Lung microvascular endothelial cell (primary cell): ENCODE measurements around the gene BDH1. TPM values are rescaled to one million over a fixed set of nuclear protein-coding genes. Genes with fewer than 3 reads are reported as not detected.
"Not testable (repeated sequence)": the region's sequence is repeated elsewhere in the genome, so short reads cannot be mapped to it uniquely, and the experiment has no call there.

Experiments used
- DNase-seq, 2 donors: peaks; one replicate each; pipeline versions ENCODE4 v3.0.0 to v3.0.0-alpha.2; 2010; ENCODE audit warnings: low read depth in 2 of 2
- total RNA-seq: library from RNA; depleted of rRNA; stranded (reverse); fragments of >200 nt; gene quantifications from 2 replicates; pipeline ENCODE4 v1.2.1, GENCODE V29; 2014

BDH1 gene
- total RNA-seq, 1 donor from 2014 or later, result 1.6 TPM

DNA sequence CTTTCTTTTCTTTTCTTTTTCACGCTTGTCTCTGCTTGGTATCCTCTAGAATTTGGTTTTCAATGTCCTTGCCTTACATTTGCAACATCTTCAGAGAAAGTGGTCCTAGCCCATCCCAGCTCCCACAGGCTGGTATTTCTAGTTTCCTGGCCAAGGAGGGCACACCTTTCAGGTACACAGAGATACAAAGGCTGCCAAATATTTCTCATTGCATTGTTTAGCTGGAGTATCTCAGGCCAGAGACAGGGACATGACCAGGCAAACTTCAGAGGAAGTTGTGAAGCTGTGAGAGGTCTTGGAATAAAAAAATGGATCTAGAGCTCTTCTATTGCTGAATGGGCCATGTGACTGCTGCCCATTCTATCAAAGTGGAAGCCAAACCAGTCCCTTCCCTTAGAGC is 68.9 kb downstream of the BDH1 start:
- no peak for DNase-seq

GRCh38 chr3:197485143-197485542 is 70.6 kb downstream of the BDH1 start:
- no peak for DNase-seq

DNA sequence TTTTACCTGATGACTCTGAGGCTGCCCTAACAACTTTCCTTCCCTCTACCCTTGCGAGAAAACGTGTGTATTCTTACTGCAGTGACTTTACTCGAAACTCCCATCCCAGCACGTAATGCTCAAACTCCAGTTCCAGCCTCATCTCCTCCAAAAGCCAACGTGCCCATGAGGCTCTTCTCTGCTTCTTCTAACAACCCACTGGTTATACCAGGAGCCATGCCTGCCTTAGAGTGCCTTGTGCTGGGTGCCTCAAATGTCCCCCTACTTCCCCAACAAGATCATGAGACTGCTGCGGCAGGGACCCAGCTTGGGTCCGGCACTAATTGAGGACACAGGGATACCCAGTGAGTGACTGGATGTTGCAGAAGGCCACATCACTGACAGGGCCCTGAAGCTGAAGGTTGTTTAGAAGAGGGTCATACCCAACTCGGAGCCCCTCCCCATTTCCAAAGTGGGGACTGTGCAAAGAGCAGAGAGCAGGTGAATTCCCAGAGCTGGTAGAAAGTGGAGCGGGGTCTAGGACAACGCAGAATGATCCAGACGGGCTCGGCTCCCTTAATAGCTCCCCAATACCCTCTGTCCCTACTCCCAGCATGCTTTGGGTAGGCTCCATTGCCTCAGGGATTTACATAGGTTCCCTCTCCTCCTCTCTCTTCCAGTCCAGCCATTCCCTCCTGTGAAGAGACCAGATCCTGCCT is 71.4 kb downstream of the BDH1 start:
- no peak for DNase-seq

DNA sequence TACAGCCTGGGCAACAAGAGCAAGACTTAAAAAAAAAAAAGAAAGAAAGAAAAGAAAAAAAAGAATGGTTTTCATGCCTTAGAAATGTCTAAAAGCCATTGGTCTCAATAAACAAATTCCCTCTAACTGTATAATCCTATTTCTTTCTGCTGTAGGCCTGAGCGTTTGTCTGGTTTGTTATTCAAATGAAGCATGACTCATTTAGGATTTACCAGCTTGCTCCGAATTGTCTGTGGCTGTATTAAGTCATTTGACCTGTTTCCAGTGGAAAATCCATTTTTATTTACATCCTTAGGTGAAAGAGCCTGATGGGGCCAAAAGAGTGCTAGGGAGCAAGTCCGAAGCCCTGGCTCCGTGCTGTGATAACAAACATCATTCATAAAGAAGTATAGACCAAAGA is 73.8 kb downstream of the BDH1 start:
- peak; percentile 56 to 77 for DNase-seq

DNA sequence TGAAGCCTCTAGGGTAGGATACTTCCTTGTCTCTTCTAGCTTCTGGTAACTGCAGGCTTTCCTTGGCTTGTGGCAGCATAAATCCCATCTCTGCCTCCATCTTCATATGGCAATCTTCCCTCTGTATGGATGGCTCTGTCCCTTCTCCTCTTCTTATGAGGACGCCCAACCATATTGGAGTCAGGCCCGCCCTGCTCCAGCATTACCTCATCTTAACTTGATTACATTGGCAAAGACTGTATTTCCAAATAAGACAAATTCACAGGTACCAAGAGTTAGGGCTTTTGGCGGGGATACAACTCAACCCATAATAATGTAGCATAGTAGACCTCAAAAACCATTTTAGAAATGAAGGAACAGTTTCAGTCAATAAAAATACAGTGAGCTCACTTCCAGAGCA is 75.4 kb downstream of the BDH1 start:
- DNase-seq, result no peak

DNA sequence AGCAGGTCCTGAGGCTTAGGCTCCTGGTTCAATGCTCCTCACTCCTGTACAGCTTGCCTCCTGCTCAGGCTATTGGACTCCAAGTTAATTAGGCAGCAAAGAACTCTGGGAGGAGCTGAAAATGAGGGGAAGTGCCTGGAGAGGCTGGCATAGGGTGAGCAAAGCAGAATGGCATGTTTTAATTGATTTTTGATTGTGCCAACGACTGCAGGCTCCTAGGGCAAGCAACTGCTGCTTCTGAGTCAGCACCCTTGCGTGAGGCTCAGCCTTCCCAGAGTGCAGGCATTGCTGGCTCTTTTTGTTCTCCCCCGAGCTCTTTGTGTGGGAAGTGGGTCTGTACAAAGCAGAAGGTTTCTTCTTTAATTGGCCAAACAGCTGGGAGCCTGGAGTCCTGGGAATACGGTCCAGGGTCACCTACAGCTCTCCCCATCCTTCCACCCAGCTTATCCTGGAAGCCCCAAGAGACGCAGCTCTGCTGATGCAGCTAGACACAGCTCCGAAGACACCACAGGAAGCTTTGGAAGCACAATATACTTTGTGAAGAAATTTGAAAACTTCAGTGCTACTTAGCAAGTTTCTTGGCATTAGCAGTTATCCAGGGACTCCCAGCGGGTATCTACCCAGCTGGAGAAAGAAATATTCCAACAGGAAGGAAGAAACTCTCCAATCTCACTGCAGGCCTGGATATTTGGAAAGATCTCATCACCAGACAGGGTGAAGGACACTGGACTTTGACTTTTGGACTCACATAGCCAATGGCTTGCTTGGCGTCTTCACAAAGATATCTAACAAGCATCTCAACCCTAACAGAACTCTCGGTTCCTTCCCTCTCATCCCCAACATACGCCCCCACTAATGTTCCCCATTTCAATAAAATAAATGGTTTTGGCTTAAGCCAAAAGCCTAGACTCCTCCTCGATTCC is 76.8 kb downstream of the BDH1 start:
- peak in 1 of 2 donors; percentile 55 for DNase-seq

DNA sequence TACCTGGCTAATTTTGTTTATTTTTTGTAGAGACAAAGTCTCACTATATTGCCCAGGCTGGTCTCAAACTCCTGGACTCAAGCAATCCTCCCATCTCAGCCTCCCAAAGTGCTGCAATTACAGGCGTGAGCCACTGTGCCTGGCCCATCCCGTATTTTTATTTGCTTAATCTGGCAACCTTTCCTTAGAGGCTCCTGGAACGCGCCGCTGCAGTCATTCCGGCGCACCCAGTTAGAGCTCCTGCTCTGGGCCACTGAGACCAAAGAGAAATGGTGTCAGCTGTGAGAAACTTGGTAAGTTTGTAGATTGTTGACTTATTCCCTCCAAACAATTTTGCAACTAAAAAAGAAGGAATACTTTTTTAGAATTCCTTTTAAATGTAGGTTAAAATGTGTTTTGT is 78.0 kb downstream of the BDH1 start:
- not testable (repeated sequence) for DNase-seq

GRCh38 chr3:197475997-197476525 is 79.7 kb downstream of the BDH1 start:
- peak in 1 of 2 donors; percentile 53 for DNase-seq

GRCh38 chr3:197475514-197475913 is 80.3 kb downstream of the BDH1 start:
- no peak for DNase-seq

- DNase-seq, result no peak
Observed at GRCh38 chr3:197472151-197472550, 83.6 kb downstream of the BDH1 start.

DNA sequence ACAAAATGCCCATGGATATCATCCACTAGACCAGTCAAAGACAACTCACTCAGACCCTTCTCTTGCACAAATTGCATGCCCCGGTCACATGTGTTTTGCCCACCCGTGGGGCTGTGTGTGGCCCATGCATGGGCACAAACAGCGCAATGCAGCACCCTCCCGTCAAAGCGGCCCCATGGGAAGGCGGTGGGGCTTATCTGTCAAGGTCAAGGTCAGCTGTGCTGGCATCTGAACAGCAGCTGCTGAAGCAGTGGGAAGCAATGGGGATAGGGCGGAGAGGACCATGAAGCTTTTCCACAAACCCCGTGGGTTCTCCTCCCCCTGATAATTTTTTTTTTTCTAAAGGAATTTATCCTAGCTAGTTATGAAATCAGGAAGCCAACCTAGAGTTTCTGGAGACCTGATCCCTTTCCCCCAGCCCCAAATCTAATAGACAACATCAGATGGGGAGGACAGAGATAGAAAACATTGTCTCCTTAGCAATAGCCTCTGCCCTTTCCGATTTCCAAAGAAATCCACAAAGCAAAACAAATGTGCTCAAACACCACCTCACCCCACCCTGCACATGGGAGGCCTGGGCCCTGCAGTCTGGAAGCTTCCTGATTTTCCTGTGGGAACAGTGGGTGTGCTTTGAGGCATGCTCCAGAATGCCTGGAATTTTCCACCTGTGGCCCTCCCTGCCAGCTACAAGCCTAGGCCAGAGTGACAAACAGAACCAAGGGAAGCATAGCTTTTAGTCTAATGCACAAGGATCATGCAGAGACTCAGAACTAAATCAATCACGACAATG is 84.4 kb downstream of the BDH1 start:
- peak in 1 of 2 donors; percentile 77 for DNase-seq

GRCh38 chr3:197468866-197469382 is 86.8 kb downstream of the BDH1 start:
- peak in 1 of 2 donors; percentile 42 for DNase-seq

- DNase-seq, result no peak
Observed at GRCh38 chr3:197468167-197468566, 87.6 kb downstream of the BDH1 start.

- DNase-seq, result peak; percentile 55 to 77
Observed at GRCh38 chr3:197466586-197467399, 89.0 kb downstream of the BDH1 start.

DNA sequence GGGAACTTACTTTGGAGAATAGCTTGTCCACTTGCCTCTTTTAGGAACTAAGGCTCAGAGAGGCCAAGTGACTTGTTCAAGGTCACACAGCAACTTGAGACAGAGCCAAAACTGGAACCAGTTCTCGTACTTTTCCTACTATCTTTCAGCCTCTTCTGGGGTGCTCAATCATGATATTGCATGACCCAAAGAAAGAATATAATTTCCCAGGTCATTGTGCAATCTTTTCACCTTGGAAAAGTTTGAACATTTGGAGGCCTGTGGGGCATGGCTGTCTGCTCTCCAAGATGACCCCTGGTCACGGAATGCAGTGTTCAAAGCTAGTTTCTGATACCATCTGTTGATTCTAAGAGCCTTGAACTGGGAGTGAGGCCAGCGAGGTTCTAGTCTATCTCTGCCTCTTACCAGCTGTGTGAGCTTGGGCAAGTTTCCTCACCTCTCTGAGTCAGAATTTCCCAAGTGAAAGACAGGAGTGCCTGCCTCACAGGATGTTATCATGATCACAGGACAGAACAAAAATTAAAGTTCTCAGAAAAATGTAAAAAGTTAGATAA is 89.7 kb downstream of the BDH1 start:
- DNase-seq, result peak; percentile 48 to 84

DNA sequence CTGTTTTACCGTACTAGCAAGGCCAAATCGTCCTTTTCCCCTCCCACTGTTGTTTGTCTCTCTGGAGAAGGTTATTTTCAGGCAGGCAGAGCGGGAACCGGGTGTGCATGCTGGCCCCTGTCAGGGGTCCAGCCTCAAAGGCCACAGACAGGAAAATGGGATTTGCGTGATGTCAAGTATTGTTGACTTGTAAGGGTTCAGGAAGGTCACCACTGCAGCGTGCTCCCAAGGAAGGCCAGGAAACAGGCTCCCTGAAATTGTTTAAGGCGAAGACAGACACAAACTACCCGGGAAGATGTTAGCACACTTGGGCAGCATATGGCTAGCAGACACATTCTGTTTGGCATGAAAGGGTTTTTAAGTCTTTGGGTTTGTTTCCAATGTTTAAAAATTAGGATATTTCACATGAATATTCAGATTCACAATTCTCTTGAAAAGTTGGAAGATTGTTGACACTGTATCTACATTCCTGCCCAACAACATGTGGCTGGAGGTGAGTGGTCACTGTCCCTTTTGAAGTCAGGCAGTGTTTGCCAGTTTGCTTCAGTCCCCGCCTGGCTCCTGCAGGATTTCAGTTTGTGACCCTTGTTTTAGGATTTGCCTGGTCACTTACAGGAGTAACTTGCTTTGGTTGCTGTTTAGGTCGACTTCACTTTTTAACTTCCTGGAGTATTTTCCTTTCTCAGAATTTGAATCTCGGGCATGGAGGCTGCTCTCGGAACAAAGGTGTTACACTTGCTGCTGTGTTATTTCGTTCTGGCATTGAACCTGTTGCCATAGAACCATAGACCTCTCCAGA is 90.4 kb downstream of the BDH1 start:
- DNase-seq, result peak; percentile 76 to 93

DNA sequence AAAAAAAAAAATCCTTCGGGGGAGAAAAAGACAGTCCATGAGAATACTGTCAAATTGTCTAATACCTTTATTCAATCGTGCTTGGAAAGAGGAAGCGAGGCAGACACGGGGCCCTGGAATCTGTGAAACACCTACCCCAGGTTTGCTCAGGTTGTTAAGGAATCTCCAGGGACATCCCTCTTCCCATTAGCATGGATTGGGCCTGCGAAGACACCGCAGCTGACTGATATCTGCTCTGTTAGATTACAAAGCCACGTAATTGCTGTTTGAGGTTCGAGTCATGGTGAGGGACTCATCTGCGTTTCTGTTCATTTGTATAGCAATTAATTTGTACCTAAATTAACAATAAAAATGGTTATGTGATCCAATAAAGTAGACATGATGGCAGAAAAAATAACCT is 91.0 kb downstream of the BDH1 start:
- no peak for DNase-seq

DNA sequence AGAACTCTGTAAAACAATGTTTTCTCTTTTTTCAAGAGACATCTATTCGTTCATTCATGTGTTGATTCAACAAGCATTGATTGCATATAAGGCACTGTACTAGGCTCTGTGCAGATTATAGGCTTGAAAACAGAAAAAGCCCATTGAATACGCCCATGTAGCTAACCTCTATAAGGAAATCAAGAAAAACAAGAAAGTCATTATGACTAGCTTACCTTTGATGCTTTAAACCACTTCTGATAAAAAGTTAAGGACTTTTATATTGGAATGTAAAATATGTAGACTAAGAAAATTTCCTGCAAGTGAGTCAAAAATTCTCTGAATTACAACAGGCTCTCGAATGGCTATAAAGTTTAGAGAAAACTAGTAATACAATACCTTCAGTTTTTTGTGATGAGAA is 92.5 kb downstream of the BDH1 start:
- no peak for DNase-seq

- DNase-seq, result no peak
Observed at GRCh38 chr3:197462808-197463207, 93.0 kb downstream of the BDH1 start.
